K562 (cell line): Measurements from ENCODE around the gene AKT1. TPM values are rescaled to one million over a fixed set of nuclear protein-coding genes. Genes with fewer than 3 reads are reported as not detected.
A peak's percentile ranks its signal among the peaks of the same experiment; 100 is the strongest.

Experiments used
- CHD4 ChIP-seq: fragments of 200-600 bp; sonication (generic); IDR thresholded peaks from 3 replicates; pipeline ENCODE4 v1.6.1; 2012; ENCODE audit warnings: low read depth, mild to moderate bottlenecking, mixed read lengths, low read length, inconsistent platforms; ENCODE audit not compliant: insufficient read depth, insufficient replicate concordance, poor library complexity, severe bottlenecking
- CXXC5 ChIP-seq: fragments of 250-450 bp; sonication (Bioruptor Pico); IDR thresholded peaks from 2 replicates; pipeline ENCODE4 v1.8.0; 2022; ENCODE audit warnings: inconsistent platforms, mild to moderate bottlenecking, moderate library complexity
- JUND ChIP-seq, 2 experiments: IDR thresholded peaks; 2 replicates in 1 of 2; 3 replicates in 1 of 2; pipeline ENCODE4 v1.6.1; 2011; ENCODE audit warnings: borderline replicate concordance in 2 of 2, low read depth in 2 of 2, low read length in 2 of 2, improper control_type of control experiment in 1 of 2, missing biosample characterization in 1 of 2, missing genetic modification characterization in 1 of 2, missing genetic modification reagents in 1 of 2
- PHF8 ChIP-seq: fragments of 200-600 bp; sonication (generic); IDR thresholded peaks from 2 replicates; pipeline ENCODE4 v1.6.1; 2012; ENCODE audit warnings: mixed run types, mild to moderate bottlenecking, inconsistent platforms, low read length, moderate library complexity, borderline replicate concordance
- PML ChIP-seq: IDR thresholded peaks from 2 replicates; pipeline ENCODE4 v1.6.1; 2012; ENCODE audit warnings: low read length, inconsistent platforms
- POLR2G ChIP-seq: fragments of 200-400 bp; formaldehyde crosslinking; IDR thresholded peaks from 2 replicates; pipeline ENCODE4 v1.6.1; 2017; ENCODE audit warnings: low read depth, mild to moderate bottlenecking, antibody characterized with exemption, low read length, moderate library complexity
- SMC3 ChIP-seq: conservative IDR thresholded peaks from 2 replicates; pipeline ENCODE4 v1.6.1; 2011; ENCODE audit warnings: low read depth, low read length, improper control_type of control experiment; ENCODE audit not compliant: insufficient read depth
- XRCC3 ChIP-seq: fragments of 450-650 bp; IDR thresholded peaks from 2 replicates; pipeline ENCODE4 v1.6.1; 2017; ENCODE audit warnings: mild to moderate bottlenecking, moderate library complexity
- ZKSCAN1 ChIP-seq: fragments of 150-350 bp; IDR thresholded peaks from 2 replicates; pipeline ENCODE4 v1.6.1; 2016; ENCODE audit warnings: low read depth, low read length
- ZNF263 ChIP-seq: sonication (generic); formaldehyde crosslinking; IDR thresholded peaks from 2 replicates; pipeline ENCODE4 v1.8.0; 2022; ENCODE audit warnings: mild to moderate bottlenecking, missing genetic modification reagents, borderline replicate concordance
- polyA plus RNA-seq, 8 experiments: library from polyadenylated mRNA; depleted of rRNA in 4 of 8; stranded (reverse) in 5 of 8; unstranded in 3 of 8; fragments of >200 nt; fragmentation: Nextera tagmentation in 2 of 8; fragmentation: Illumina TruSeq in 1 of 8; extraction: Ambion mirVana in 2 of 8; extraction: Trizol in 1 of 8; gene quantifications; 2 replicates each; pipeline versions ENCODE4 v1.2.1 to v1.2.3, GENCODE V29; 2011 to 2014; ENCODE audit warnings: inconsistent platforms in 1 of 8, missing spikeins in 1 of 8
- total RNA-seq, 7 experiments: library from RNA; depleted of rRNA in 6 of 7; stranded (reverse); fragments of >200 nt in 6 of 7; fragmentation: Illumina TruSeq in 2 of 7; extraction: Trizol in 2 of 7; gene quantifications; 2 replicates each; pipeline versions ENCODE4 v1.2.1 to v1.2.3, GENCODE V29; 2011 to 2021; ENCODE audit warnings: low replicate concordance in 1 of 7
- TF ChIP-seq, protein P1 (sequence below): IDR thresholded peaks from 2 replicates; pipeline ENCODE4 v1.6.1; 2011; ENCODE audit warnings: borderline replicate concordance, low read depth, mild to moderate bottlenecking, moderate library complexity, low read length; ENCODE audit not compliant: insufficient read depth, poor library complexity, severe bottlenecking
- TF ChIP-seq, protein P2 (sequence below), 2 experiments: fragments of 450-650 bp; formaldehyde crosslinking in 1 of 2; IDR thresholded peaks; 2 replicates each; pipeline versions ENCODE4 v1.4.0 to v1.6.1; 2014 to 2020; ENCODE audit warnings: mild to moderate bottlenecking in 2 of 2, borderline replicate concordance in 1 of 2, low read depth in 1 of 2
- TF ChIP-seq, protein P3 (sequence below): fragments of 450-650 bp; IDR thresholded peaks from one replicate; pipeline ENCODE4 v1.6.1; 2018; ENCODE audit warnings: mild to moderate bottlenecking, moderate library complexity; ENCODE audit not compliant: partially characterized antibody

The AKT1 gene
- total and polyA plus RNA-seq, 9 of the 15 experiments (the other 6 are each of a cell fraction or from before 2014, with no cell fraction given): 0.49 to 132 (median 75.1) TPM

DNA sequence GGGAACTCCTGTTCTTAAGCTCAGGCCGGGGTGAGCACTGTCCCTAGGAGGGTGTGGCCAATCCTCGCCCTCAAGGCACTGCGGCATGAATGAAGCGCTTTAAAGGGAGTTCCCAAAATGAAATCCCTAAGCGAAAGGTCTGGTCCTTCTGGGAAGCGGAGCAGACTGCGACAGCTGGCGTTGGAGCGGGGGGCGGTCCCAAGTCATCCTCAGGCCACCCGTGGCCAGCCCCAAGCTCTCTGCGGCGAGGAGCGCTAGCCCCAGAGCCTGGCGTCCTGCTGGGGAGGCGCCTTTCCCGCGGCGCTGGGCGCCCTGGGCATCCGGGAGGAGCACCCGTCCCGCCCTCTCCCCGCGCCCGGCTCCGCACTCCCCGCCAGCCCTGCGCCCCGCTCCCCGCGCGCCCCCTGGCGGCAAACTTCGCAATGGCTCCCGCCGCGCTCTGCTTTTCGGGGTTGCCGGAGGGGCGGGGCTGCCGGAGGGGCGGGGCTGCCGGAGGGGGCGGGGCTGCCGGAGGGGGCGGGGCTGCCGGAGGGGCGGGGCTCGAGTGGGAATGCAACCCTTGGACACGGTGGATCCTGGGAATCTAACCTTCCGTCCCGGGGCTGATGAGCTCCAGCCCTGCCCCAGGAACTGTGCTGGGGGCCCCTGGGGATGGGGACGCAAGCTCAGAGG lies 30.8 kb upstream of the AKT1 start (continued):
- TF ChIP-seq, protein P1, sequence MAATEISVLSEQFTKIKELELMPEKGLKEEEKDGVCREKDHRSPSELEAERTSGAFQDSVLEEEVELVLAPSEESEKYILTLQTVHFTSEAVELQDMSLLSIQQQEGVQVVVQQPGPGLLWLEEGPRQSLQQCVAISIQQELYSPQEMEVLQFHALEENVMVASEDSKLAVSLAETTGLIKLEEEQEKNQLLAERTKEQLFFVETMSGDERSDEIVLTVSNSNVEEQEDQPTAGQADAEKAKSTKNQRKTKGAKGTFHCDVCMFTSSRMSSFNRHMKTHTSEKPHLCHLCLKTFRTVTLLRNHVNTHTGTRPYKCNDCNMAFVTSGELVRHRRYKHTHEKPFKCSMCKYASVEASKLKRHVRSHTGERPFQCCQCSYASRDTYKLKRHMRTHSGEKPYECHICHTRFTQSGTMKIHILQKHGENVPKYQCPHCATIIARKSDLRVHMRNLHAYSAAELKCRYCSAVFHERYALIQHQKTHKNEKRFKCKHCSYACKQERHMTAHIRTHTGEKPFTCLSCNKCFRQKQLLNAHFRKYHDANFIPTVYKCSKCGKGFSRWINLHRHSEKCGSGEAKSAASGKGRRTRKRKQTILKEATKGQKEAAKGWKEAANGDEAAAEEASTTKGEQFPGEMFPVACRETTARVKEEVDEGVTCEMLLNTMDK: peak; percentile 42
- peak; percentile 62 for TF ChIP-seq CXXC5
- TF ChIP-seq CHD4: no peak
- TF ChIP-seq JUND (IDR thresholded peaks at IDR 0.05; ENCODE audit: borderline replicate concordance, low read depth, low read length): peak; percentile 7; the same call in 1 of the 2 replicates
- no peak for TF ChIP-seq JUND (tag; IDR thresholded peaks at IDR 0.05; ENCODE audit: borderline replicate concordance, low read depth, low read length)
- peak; percentile 32; the same call in 1 of the 2 replicates for TF ChIP-seq PHF8
- TF ChIP-seq PML: no peak
- 0 out of 2 replicates have a peak, but pooled peaks have one; percentile 47 for TF ChIP-seq SMC3
- no peak for TF ChIP-seq XRCC3
- TF ChIP-seq, protein P2, sequence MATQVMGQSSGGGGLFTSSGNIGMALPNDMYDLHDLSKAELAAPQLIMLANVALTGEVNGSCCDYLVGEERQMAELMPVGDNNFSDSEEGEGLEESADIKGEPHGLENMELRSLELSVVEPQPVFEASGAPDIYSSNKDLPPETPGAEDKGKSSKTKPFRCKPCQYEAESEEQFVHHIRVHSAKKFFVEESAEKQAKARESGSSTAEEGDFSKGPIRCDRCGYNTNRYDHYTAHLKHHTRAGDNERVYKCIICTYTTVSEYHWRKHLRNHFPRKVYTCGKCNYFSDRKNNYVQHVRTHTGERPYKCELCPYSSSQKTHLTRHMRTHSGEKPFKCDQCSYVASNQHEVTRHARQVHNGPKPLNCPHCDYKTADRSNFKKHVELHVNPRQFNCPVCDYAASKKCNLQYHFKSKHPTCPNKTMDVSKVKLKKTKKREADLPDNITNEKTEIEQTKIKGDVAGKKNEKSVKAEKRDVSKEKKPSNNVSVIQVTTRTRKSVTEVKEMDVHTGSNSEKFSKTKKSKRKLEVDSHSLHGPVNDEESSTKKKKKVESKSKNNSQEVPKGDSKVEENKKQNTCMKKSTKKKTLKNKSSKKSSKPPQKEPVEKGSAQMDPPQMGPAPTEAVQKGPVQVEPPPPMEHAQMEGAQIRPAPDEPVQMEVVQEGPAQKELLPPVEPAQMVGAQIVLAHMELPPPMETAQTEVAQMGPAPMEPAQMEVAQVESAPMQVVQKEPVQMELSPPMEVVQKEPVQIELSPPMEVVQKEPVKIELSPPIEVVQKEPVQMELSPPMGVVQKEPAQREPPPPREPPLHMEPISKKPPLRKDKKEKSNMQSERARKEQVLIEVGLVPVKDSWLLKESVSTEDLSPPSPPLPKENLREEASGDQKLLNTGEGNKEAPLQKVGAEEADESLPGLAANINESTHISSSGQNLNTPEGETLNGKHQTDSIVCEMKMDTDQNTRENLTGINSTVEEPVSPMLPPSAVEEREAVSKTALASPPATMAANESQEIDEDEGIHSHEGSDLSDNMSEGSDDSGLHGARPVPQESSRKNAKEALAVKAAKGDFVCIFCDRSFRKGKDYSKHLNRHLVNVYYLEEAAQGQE (IDR thresholded peaks at IDR 0.05; ENCODE audit: borderline replicate concordance): peak; percentile 50; the same call in 1 of the 2 replicates
- TF ChIP-seq, protein P2 (CRISPR knock-in tag; IDR thresholded peaks at IDR 0.05; ENCODE audit: low read depth): no peak
- peak; percentile 95 for TF ChIP-seq ZNF263 (CRISPR knock-in tag)
- no peak for TF ChIP-seq ZKSCAN1
- TF ChIP-seq, protein P3, sequence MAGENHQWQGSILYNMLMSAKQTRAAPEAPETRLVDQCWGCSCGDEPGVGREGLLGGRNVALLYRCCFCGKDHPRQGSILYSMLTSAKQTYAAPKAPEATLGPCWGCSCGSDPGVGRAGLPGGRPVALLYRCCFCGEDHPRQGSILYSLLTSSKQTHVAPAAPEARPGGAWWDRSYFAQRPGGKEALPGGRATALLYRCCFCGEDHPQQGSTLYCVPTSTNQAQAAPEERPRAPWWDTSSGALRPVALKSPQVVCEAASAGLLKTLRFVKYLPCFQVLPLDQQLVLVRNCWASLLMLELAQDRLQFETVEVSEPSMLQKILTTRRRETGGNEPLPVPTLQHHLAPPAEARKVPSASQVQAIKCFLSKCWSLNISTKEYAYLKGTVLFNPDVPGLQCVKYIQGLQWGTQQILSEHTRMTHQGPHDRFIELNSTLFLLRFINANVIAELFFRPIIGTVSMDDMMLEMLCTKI: no peak
- TF ChIP-seq POLR2G: 0 out of 2 replicates have a peak, but pooled peaks have one; percentile 44
